Lower lobe of right lung (tissue), 2 donors: Measurements from ENCODE around the gene TAX1BP1. TPM values are rescaled to one million over a fixed set of nuclear protein-coding genes. Genes with fewer than 3 reads are reported as not detected.

Experiments used
- ATAC-seq, 2 donors: fragments of 200-7000 bp; cut with Tn5 transposase; one replicate each; pipeline ENCODE4 v1.9.1; 2020 to 2022; ENCODE audit warnings: mild to moderate bottlenecking in 2 of 2, moderate library complexity in 2 of 2
- DNase-seq: peaks from one replicate; pipeline ENCODE4 v3.0.0-alpha.2; 2020
- H3K27ac ChIP-seq: fragments of 200-600 bp; one replicate; pipeline ENCODE4 v1.8.0; 2022
- H3K27me3 ChIP-seq: fragments of 200-600 bp; one replicate; pipeline ENCODE4 v1.8.0; 2022; ENCODE audit warnings: low read depth
- H3K36me3 ChIP-seq: fragments of 200-600 bp; one replicate; pipeline ENCODE4 v1.8.0; 2022; ENCODE audit warnings: mild to moderate bottlenecking
- H3K4me1 ChIP-seq: fragments of 200-600 bp; one replicate; pipeline ENCODE4 v1.8.0; 2022
- H3K4me3 ChIP-seq: fragments of 200-600 bp; one replicate; pipeline ENCODE4 v1.8.0; 2022; ENCODE audit warnings: mild to moderate bottlenecking
- H3K9me3 ChIP-seq: fragments of 200-600 bp; one replicate; pipeline ENCODE4 v1.8.0; 2022
- intact Hi-C: fragments of 100-400 bp; cut with DNase I; formaldehyde crosslinking; loops from one replicate; pipeline ENCODE4 v1.11.0; 2022
- total RNA-seq: library from RNA; stranded (reverse); fragmentation: NEBNext Ultra II Directional; extraction: Animal tissue kit (Norgen Biotek cat#: 25700); gene quantifications from one replicate; pipeline ENCODE4 v1.2.1, GENCODE V29; 2021
- TF ChIP-seq, protein P1 (sequence below): fragments of 200-600 bp; IDR thresholded peaks from one replicate; pipeline ENCODE4 v1.8.0; 2022; ENCODE audit warnings: antibody characterized with exemption, mild to moderate bottlenecking
- donor health status: DM: no; HTN: yes; CAD: no; lungs with severe emphysema.

The TAX1BP1 gene
- total RNA-seq, 1 donor from 2014 or later = 128 TPM

DNA sequence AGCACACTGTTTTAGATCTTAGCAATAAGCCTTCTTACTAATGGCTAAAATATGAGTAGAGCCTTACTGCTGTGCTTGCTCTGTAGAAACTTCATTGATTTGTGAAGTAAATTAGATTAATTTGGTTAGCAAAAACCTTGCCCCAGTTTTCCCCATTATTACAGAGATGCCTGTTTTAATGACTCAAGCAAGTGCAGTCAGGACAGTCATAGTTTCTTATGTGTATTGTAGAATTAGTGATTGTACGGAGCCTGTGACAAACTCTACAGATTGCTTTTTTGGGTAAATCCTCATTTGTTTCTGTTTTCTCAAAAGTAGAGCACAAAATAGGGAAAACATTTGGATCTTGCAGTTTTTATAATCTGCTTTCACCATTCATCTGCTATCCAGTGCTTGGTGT, 7.0 kb downstream of the TAX1BP1 start:
- TF ChIP-seq, protein P1, sequence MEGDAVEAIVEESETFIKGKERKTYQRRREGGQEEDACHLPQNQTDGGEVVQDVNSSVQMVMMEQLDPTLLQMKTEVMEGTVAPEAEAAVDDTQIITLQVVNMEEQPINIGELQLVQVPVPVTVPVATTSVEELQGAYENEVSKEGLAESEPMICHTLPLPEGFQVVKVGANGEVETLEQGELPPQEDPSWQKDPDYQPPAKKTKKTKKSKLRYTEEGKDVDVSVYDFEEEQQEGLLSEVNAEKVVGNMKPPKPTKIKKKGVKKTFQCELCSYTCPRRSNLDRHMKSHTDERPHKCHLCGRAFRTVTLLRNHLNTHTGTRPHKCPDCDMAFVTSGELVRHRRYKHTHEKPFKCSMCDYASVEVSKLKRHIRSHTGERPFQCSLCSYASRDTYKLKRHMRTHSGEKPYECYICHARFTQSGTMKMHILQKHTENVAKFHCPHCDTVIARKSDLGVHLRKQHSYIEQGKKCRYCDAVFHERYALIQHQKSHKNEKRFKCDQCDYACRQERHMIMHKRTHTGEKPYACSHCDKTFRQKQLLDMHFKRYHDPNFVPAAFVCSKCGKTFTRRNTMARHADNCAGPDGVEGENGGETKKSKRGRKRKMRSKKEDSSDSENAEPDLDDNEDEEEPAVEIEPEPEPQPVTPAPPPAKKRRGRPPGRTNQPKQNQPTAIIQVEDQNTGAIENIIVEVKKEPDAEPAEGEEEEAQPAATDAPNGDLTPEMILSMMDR = no peak
- DNase-seq (no peak), ATAC-seq (no peak)
- no peak overlapping the region for H3K27ac ChIP-seq
- peaks cover 56% of the 10 kb centered on the region for H3K4me1 ChIP-seq
- no peak overlapping the region for H3K4me3 ChIP-seq
- peaks cover 37% of the 10 kb centered on the region for H3K36me3 ChIP-seq
- no peaks in the 10 kb centered on the region for H3K9me3 ChIP-seq
- intact Hi-C loops = no loop called here
- H3K27me3 ChIP-seq = no peaks in the 10 kb centered on the region

DNA sequence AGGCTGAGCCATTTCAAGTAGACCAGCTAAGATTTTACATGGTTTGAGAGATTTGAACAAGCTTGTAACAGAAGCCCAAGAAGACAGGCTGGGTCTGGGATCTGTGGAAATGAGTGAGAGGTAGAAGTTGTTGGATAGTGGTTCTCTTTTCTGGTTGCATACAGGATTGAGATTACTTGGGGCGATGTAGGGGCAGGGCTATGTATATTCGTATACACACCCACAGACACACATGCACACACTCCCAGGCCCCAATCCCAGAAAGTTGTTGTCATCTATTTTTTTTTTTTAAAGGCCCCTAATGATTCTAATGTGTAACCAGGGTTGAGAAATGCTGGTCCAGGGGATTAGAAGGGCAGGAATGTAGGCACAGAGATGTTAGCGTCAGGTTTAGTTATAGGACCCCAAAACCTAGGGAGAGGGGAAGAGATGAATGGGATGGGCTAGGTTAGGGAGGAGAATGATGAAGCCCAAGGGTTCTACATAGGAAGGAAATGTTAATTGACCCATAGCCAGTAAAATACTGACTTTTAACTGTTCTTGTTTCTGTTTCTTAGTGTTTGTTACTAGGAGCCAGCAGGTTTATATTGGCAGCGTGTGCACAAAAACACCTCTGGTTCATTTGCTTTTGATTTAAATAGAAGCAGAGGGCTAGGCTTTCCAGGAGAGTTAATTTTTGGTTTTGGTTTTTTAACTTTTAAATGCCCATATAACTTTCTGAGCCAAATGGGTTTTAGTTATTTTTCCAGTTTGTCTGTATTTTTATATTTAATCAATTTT, 7.8 kb downstream of the TAX1BP1 start:
- Histone ChIP-seq H3K27ac (no peak overlapping the region), H3K9me3 (no peaks in the 10 kb centered on the region), H3K36me3 (peaks cover 40% of the 10 kb centered on the region), H3K4me3 (no peak overlapping the region), H3K4me1 (peaks cover 51% of the 10 kb centered on the region), H3K27me3 (no peaks in the 10 kb centered on the region)
- intact Hi-C loops = no loop called here
- DNase-seq = no peak
- TF ChIP-seq, protein P1 = no peak
- ATAC-seq = no peak

DNA sequence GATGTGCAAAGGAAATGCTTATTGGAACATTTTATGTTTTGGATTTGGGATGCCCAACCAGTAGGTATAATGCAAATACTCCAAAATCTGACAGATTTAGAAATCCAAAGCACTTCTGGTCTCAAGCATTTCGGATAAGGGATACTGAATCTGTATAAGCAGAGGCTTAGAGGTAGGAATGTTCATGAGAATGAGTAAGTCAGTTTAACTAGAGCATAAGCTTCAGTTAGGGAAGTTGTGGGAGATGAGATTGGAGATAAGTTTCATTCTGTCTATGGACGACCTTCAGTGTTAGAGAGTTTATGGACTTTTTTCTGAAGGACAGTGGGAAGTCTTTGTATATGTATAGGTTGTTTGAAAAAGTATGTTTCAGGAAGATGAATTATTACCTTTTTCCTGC, 10.4 kb downstream of the TAX1BP1 start:
- no peaks in the 10 kb centered on the region for H3K9me3 ChIP-seq
- TF ChIP-seq, protein P1 = no peak
- DNase-seq = no peak

DNA sequence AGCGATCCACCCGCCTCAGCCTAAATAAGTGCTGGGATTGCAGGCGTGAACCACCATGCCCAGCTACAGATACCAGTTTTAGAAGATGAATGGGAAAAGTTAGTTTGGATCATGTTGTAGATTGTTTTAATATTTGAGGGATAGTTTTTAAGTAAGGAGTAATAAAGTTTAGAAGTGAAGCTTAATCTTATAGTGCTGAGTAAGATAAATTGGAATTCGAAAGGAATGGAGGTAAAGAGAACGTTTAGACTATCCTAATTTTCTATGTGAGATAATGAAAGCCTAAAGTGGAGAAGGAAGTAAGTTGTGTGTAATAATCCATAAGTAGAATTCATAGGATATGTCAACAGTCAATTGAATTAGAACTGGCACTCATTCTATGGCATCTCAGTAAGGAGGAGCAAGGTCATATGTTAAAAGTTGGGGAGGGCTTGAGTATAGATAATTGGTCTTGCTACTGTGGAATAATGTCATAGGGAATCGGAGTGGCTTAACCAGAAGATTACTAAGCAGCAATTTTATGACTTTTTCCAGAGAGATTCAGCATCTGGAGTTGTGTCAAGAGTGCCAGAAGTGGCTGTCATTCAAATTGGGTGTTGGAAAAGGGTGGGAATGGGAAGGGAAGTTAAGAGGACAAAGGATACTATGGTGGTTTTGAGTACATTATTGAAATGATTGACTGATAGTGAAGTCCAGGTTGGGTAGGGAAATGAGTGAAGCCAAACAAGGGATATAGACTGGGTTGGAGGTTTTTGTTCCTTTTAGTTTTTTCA, 12.1 kb downstream of the TAX1BP1 start:
- TF ChIP-seq, protein P1 = no peak
- peaks cover 22% of the 10 kb centered on the region for H3K4me1 ChIP-seq
- H3K36me3 ChIP-seq = peaks cover 59% of the 10 kb centered on the region
- intact Hi-C loops = no loop called here
- no peaks in the 10 kb centered on the region for H3K9me3 ChIP-seq
- no peak for DNase-seq
- no peaks in the 10 kb centered on the region for H3K27me3 ChIP-seq
- no peak for ATAC-seq
- no peak overlapping the region for H3K27ac ChIP-seq
- no peak overlapping the region for H3K4me3 ChIP-seq

More for the DNA sequence above, 10.4 kb downstream of the TAX1BP1 start:
- intact Hi-C loops = no loop called here
- no peak overlapping the region for H3K4me3 ChIP-seq
- H3K4me1 ChIP-seq = peaks cover 38% of the 10 kb centered on the region
- ATAC-seq = no peak
- H3K36me3 ChIP-seq = peaks cover 43% of the 10 kb centered on the region
- no peaks in the 10 kb centered on the region for H3K27me3 ChIP-seq
- no peak overlapping the region for H3K27ac ChIP-seq

DNA sequence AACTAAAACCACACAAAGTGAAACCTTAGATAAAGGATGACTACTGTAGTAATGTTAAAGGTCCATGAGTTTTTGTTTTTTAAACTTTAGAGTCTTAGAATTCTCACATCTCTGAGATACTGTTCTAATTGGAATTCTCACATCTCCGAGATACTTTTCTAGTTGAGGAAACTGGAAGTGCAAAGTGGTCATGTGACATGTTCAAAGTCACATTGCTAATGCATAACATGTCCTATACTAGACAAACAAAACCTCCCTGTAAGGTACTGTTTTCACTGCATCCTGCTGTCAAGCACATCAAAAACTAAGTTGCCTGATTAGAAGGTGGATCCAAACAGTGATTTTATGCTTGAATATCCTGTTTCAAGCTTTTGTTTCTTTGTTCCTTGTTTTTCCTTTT, 13.9 kb downstream of the TAX1BP1 start:
- no peaks in the 10 kb centered on the region for H3K9me3 ChIP-seq
- H3K27me3 ChIP-seq = no peaks in the 10 kb centered on the region
- no peak for DNase-seq
- peaks cover 13% of the 10 kb centered on the region for H3K4me1 ChIP-seq
- ATAC-seq = no peak
- no peak overlapping the region for H3K27ac ChIP-seq
- TF ChIP-seq, protein P1 = no peak
- H3K4me3 ChIP-seq = no peak overlapping the region
- H3K36me3 ChIP-seq = peaks cover 68% of the 10 kb centered on the region
- intact Hi-C loops = no loop called here
